Ovary (tissue), 9 donors: ENCODE measurements around the gene ST6GALNAC3. TPM values are rescaled to one million over a fixed set of nuclear protein-coding genes. Genes with fewer than 3 reads are reported as not detected.

Experiments used
- DNase-seq, 5 donors: peaks; one replicate each; pipeline ENCODE4 v3.0.0-alpha.2; 2019 to 2020
- H3K27ac ChIP-seq, 2 donors: fragments of 200-600 bp; one replicate each; pipeline versions ENCODE4 v1.5.1 to v1.8.0; 2019 to 2022
- H3K27me3 ChIP-seq: fragments of 200-600 bp; one replicate; pipeline ENCODE4 v1.8.0; 2022
- H3K36me3 ChIP-seq: fragments of 200-600 bp; sonication (generic); one replicate; pipeline ENCODE4 v1.5.1; 2019
- H3K4me1 ChIP-seq: one replicate; pipeline ENCODE4 v1.8.1; 2013; ENCODE audit warnings: mild to moderate bottlenecking, moderate library complexity; ENCODE audit not compliant: insufficient read depth
- H3K4me3 ChIP-seq: fragments of 200-600 bp; sonication (generic); one replicate; pipeline ENCODE4 v1.5.1; 2017
- H3K9me3 ChIP-seq, 2 donors: fragments of 200-600 bp in 1 of 2; sonication (generic) in 1 of 2; one replicate each; pipeline versions ENCODE4 v1.5.1 to v1.8.1; 2013 to 2019; ENCODE audit warnings: mild to moderate bottlenecking in 1 of 2, moderate library complexity in 1 of 2
- EP300 ChIP-seq: sonication (generic); formaldehyde crosslinking; IDR thresholded peaks from one replicate; pipeline ENCODE4 v1.6.1; 2017; ENCODE audit warnings: antibody characterized with exemption
- POLR2A ChIP-seq: fragments of 450-650 bp; IDR thresholded peaks from one replicate; pipeline ENCODE4 v1.6.1; 2017; ENCODE audit warnings: antibody characterized with exemption, mild to moderate bottlenecking, moderate library complexity
- WGBS, 3 donors: extraction: QIAGEN DNeasy Blood & Tissue Kit in 1 of 3; methylation state at CpG; one replicate each; pipeline versions ENCODE4 v1.1.5 to v1.1.7; 2013 to 2017; 5-methylcytosine and 5-hydroxymethylcytosine counted together
- intact Hi-C, 4 donors: fragments of 100-400 bp; cut with DNase I; formaldehyde crosslinking; loops; one replicate each; pipeline versions ENCODE4 v1.11.0 to v1.15.1; 2022 to 2023
- polyA plus RNA-seq, 2 donors: library from polyadenylated mRNA; stranded (reverse); fragments of 200-250 nt in 1 of 2; fragments of 350-450 nt in 1 of 2; fragmentation: Illumina TruSeq in 1 of 2; extraction: RNeasy Lipid Tissue Mini Kit (QIAGEN cat#74804) in 1 of 2; gene quantifications; one replicate each; pipeline ENCODE4 v1.2.3, GENCODE V29; 2013 to 2014
- total RNA-seq, 7 donors: library from RNA; depleted of rRNA in 2 of 7; stranded (reverse); fragments of >200 nt in 2 of 7; fragmentation: NEBNext Ultra II Directional in 3 of 7; extraction: Animal tissue kit (Norgen Biotek cat#: 25700) in 3 of 7; gene quantifications; one replicate each; pipeline versions ENCODE4 v1.1.0 to v1.2.4, GENCODE V29; 2016 to 2023
- TF ChIP-seq, protein P1 (sequence below), 3 donors: fragments of 450-650 bp in 2 of 3; fragments of 200-600 bp in 1 of 3; IDR thresholded peaks; one replicate each; pipeline versions ENCODE4 v1.5.1 to v1.8.0; 2016 to 2022; ENCODE audit warnings: antibody characterized with exemption in 3 of 3, mild to moderate bottlenecking in 1 of 3
- donor health status: DM: no; HTN: no; CAD: no; lungs with moderate emphysema.
- donor health status: DM: no; HTN: no; CAD: no.
- donor health status: Bipolar disorder and iron deficiency.
- donor health status: DM: yes; HTN: yes; CAD: no.
- donor health status: DM: no; HTN: no; CAD: no.
- donor health status: DM: yes; HTN: yes; CAD: no.

ST6GALNAC3 gene
- total and polyA plus RNA-seq, 9 donors = 1.9 to 6.7 (median 4.0) TPM

DNA sequence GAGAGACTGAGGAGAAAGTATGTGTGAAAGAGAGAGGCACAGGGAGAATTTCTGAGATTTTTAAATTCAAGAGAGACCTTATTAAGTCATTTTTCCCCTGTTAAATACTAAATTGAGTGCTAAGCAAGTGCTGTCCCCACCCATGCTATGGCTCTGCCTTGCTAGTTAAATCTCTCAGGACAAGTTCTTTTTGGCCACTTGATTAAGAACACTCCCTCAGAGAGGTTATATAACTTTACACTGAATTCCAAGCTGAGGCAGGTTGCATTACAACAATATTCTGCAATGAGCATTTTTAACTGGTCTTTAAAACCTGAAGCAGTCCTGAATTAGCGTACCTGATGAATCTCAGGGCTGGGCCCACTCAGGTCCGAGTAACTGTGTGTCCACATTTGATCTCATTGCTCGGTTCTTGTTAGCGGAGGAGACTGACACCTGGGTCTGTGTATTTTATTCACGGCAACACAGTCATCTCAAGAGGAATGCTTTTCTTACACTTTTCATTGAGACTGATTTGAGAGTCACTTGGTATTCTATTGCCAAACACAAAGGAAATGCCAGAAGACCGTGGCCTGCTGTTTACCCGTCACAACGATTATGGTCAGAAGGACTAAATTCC lies 605.1 kb downstream of the ST6GALNAC3 start:
- no peaks in the 10 kb centered on the region for H3K4me1 ChIP-seq
- no peaks in the 10 kb centered on the region for H3K27me3 ChIP-seq
- no peak for DNase-seq
- TF ChIP-seq, protein P1, sequence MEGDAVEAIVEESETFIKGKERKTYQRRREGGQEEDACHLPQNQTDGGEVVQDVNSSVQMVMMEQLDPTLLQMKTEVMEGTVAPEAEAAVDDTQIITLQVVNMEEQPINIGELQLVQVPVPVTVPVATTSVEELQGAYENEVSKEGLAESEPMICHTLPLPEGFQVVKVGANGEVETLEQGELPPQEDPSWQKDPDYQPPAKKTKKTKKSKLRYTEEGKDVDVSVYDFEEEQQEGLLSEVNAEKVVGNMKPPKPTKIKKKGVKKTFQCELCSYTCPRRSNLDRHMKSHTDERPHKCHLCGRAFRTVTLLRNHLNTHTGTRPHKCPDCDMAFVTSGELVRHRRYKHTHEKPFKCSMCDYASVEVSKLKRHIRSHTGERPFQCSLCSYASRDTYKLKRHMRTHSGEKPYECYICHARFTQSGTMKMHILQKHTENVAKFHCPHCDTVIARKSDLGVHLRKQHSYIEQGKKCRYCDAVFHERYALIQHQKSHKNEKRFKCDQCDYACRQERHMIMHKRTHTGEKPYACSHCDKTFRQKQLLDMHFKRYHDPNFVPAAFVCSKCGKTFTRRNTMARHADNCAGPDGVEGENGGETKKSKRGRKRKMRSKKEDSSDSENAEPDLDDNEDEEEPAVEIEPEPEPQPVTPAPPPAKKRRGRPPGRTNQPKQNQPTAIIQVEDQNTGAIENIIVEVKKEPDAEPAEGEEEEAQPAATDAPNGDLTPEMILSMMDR (IDR thresholded peaks at IDR 0.05) = no peak
- TF ChIP-seq POLR2A = no peak
- no peak for TF ChIP-seq EP300
- H3K27ac ChIP-seq = no peak overlapping the region
- intact Hi-C loops = no loop called here
- H3K36me3 ChIP-seq = no peaks in the 10 kb centered on the region
- 91 to 93% (median 92%) methylated on average over 8 of the region's 8 CpGs for WGBS, 3 donors
- H3K4me3 ChIP-seq = no peak overlapping the region
- H3K9me3 ChIP-seq = no peaks in the 10 kb centered on the region

DNA sequence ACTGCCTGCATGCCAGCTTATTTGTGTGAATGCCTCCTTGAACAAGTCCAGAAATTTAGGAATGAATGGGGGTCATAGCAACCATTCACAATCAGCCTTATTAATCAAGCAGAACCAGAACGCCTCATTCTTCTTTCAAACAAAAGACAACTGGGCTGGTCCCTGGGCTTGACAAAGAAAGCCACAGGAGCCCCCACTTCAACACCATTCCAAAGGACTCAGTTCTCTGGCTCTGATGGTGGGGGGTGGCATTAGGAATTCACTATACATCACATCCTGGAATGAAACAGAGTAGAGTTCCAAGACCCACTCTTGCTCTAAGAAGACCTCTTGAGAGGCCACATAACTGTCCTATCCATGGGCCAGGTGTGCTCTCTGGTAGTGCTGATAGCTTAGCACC lies 606.1 kb downstream of the ST6GALNAC3 start:
- DNase-seq = no peak
- Histone ChIP-seq H3K4me3 (no peak overlapping the region), H3K27ac (no peak overlapping the region), H3K36me3 (no peaks in the 10 kb centered on the region), H3K4me1 (no peaks in the 10 kb centered on the region), H3K27me3 (no peaks in the 10 kb centered on the region), H3K9me3 (no peaks in the 10 kb centered on the region)
- WGBS, 3 donors = 91 to 96% (median 93%) methylated on average over 1 of the region's 1 CpG
- intact Hi-C loops = no loop called here
- TF ChIP-seq EP300 = no peak
- TF ChIP-seq, protein P1 (IDR thresholded peaks at IDR 0.05) = no peak
- no peak for TF ChIP-seq POLR2A

DNA sequence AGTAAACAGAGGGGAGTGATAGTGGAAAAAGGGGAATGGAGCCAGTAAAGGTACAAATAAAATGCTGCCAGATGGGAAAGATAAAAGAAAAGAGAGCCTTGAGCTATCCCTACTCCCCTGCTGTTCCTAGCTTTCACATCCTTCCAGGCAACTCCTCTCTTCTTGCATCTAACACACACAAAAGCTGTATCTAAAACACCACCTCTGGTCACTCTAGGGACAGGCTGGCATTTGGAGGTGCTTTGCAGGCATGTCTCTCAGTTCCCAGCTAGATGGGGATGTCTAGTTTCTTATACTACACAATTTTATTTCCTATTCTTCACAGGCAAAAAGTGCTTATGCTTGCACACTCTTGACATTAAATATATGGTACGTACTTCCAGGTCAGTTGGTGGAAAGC lies 607.6 kb downstream of the ST6GALNAC3 start:
- intact Hi-C loops = no loop called here
- no peak for TF ChIP-seq EP300
- no peak for TF ChIP-seq POLR2A
- no peaks in the 10 kb centered on the region for H3K4me1 ChIP-seq
- WGBS, 3 donors = 94 to 100% (median 95%) methylated on average over 1 of the region's 1 CpG
- no peaks in the 10 kb centered on the region for H3K27me3 ChIP-seq
- no peak overlapping the region for H3K4me3 ChIP-seq
- no peaks in the 10 kb centered on the region for H3K36me3 ChIP-seq
- H3K9me3 ChIP-seq = no peaks in the 10 kb centered on the region
- H3K27ac ChIP-seq = no peak overlapping the region
- DNase-seq = no peak

Other genes starting within 250 kb of the ST6GALNAC3 start
- gene ASB17, start 142.3 kb upstream of the ST6GALNAC3 start, total RNA-seq = not detected
- not detected for gene ASB17, start 142.3 kb upstream of the ST6GALNAC3 start, polyA plus RNA-seq